AG04449 (cell line): ENCODE results near the gene B4GALT4.

Experiments used
- CTCF ChIA-PET: fragments of 350-600 bp; formaldehyde crosslinking; extraction: SDS; loops from one replicate; lab custom pipeline; 2021; ENCODE audit warnings: antibody characterized with exemption; lab: Yijun Ruan, JAX
- POLR2A ChIA-PET: fragments of 400-600, 350-600 bp; formaldehyde crosslinking; extraction: SDS; loops from one replicate; lab custom pipeline; 2020; ENCODE audit warnings: antibody characterized with exemption, inconsistent platforms; lab: Yijun Ruan, JAX
- DNase-seq: peaks from one replicate; pipeline ENCODE4 v3.0.0-alpha.2; 2010; ENCODE audit warnings: low read depth, low spot score
- H3K4me3 ChIP-seq: 2 replicates; pipeline ENCODE4 v1.5.1; 2011; ENCODE audit warnings: low read depth, mild to moderate bottlenecking, control low read depth, low read length
- CTCF ChIP-seq: IDR thresholded peaks from one replicate; pipeline ENCODE4 v1.5.1; 2011; ENCODE audit warnings: mild to moderate bottlenecking, moderate library complexity, low read length, control low read depth, inconsistent platforms; ENCODE audit not compliant: insufficient read depth; ENCODE audit errors: missing control alignments

The B4GALT4 gene

DNA sequence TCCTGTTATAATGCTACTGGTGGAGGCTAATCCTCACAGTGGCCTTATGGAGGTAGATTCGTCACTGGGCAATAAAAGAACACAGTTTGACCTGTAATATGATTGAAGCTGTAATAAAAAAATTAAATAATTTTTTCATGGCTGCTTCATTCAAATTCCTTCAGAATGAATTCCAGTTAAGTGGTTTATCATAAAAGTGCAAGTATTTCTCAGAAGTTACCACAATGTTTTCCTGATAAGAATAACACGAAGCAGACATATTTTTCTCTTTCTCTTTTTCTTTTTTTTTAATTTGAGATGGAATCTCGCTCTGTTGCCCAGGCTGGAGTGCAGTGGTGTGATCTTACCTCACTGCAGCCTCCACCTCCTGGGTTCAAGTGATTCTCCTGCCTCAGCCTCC, 15.6 kb downstream of the B4GALT4 start:
- no peak for DNase-seq
- ChIA-PET CTCF (interaction anchor here (0.7 to 2.7 kb wide), 6 partner anchors 8 to 456 kb away, joined by 3 to 12 read pairs (median 6); partner anchors contain the start of genes B4GALT4 and TEX55), POLR2A (interaction anchor here (0.7 kb wide), 1 partner anchor 12 kb away, joined by 3 read pairs; no protein-coding TSS in a partner anchor)
- no peak for TF ChIP-seq CTCF
- H3K4me3 ChIP-seq = no peak overlapping the region

- CTCF ChIA-PET = interaction anchor here (0.9 kb wide), 1 partner anchor 76 kb away, joined by 3 read pairs; no protein-coding TSS in a partner anchor
- no peak overlapping the region for H3K4me3 ChIP-seq
- DNase-seq = no peak
- POLR2A ChIA-PET = interaction anchor here (0.7 kb wide), 1 partner anchor 11 kb away, joined by 3 read pairs; no protein-coding TSS in a partner anchor
- TF ChIP-seq CTCF = no peak
These were observed 17.2 kb downstream of the B4GALT4 start for GRCh38 chr3:119223511-119223910.

DNA sequence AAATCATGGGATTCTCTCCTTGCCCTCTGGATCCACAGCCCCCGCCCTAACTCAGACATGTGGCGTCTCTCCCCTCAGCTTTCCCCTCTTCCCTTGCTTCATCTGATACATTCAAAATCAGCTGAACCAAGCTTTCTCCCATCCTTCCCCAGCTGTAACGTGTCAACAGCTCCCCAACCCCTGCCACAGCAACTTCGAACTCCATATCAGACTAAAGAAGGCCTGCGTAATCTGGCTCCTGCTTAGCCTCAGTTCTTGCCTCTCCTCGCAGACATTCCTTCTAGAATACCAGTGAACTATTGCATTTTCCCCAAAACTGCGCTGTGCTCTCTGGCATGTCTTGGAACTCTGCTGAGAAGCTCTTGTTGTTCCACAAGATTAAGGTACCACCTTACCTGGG, 18.3 kb downstream of the B4GALT4 start:
- H3K4me3 ChIP-seq = no peak overlapping the region
- ChIA-PET CTCF (interaction anchor here (0.9 to 1.3 kb wide), 3 partner anchors 10 to 75 kb away, joined by 3 to 4 read pairs (median 3); no protein-coding TSS in a partner anchor), POLR2A (interaction anchor here (0.6 to 1.1 kb wide), 4 partner anchors 13 to 176 kb away, joined by 3 to 4 read pairs (median 4); partner anchors contain the start of gene B4GALT4)
- DNase-seq = no peak
- no peak for TF ChIP-seq CTCF

- TF ChIP-seq CTCF = no peak
- ChIA-PET POLR2A (interaction anchor here (0.8 to 1.1 kb wide), 3 partner anchors 13 to 40 kb away, joined by 3 to 4 read pairs (median 4); partner anchors contain the start of gene B4GALT4), CTCF (interaction anchor here (0.9 to 1.3 kb wide), 2 partner anchors 9 to 35 kb away, joined by 3 to 4 read pairs; no protein-coding TSS in a partner anchor)
- no peak overlapping the region for H3K4me3 ChIP-seq
- DNase-seq = no peak
These were observed 18.8 kb downstream of the B4GALT4 start for GRCh38 chr3:119221779-119222320.

- CTCF ChIA-PET = interaction anchor here (0.9 to 1.3 kb wide), 2 partner anchors 9 to 460 kb away, joined by 3 read pairs; no protein-coding TSS in a partner anchor
- DNase-seq = no peak
- TF ChIP-seq CTCF = no peak
- POLR2A ChIA-PET = no interaction called here
- no peak overlapping the region for H3K4me3 ChIP-seq
These were observed 19.6 kb downstream of the B4GALT4 start for GRCh38 chr3:119220970-119221667.

DNA sequence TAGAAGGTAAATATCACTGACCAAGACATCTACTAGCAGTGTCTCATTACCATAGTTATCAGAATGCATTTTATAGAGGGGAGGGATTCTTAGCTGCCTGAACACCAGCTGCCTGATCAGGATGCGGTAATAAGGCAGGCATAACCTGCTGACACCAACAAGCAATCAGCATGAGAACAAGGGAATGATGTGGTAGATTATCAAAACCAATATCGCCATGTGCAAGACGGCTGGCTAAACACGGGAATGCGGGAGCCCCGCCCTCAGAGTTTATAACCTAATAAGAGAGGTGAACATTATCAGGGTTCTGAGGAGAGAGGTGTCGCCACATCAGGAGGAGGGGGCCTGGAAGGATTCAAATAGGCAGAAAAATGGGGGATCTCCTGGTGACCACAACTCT, 20.5 kb downstream of the B4GALT4 start:
- ChIA-PET POLR2A (no interaction called here), CTCF (interaction anchor here (0.9 to 1.9 kb wide), 3 partner anchors 21 to 461 kb away, joined by 3 to 7 read pairs (median 3); partner anchors contain the start of gene B4GALT4)
- no peak overlapping the region for H3K4me3 ChIP-seq
- no peak for TF ChIP-seq CTCF
- DNase-seq = no peak
